H9 (cell line): ENCODE measurements around the gene TOMM22. TPM values are rescaled to one million over a fixed set of nuclear protein-coding genes. Genes with fewer than 3 reads are reported as not detected.

Source experiments
- DNase-seq: peaks from one replicate; pipeline ENCODE4 v3.0.0-alpha.2; 2017
- H2AFZ ChIP-seq: one replicate; pipeline ENCODE4 v1.6.1; 2013; ENCODE audit warnings: mild to moderate bottlenecking, low read length, control low read depth, moderate library complexity
- H2AK5ac ChIP-seq: 2 replicates; pipeline ENCODE4 v1.6.1; 2013; ENCODE audit warnings: low read length, control low read depth, mixed read lengths; ENCODE audit not compliant: insufficient read length
- H2BK120ac ChIP-seq: one replicate; pipeline ENCODE4 v1.6.1; 2013; ENCODE audit warnings: low read depth, mild to moderate bottlenecking, low read length, control low read depth, inconsistent platforms; ENCODE audit not compliant: poor library complexity, severe bottlenecking
- H2BK12ac ChIP-seq: 2 replicates; pipeline ENCODE4 v1.6.1; 2013; ENCODE audit warnings: low read length, control low read depth, mixed read lengths, low read depth; ENCODE audit not compliant: insufficient read length
- H2BK15ac ChIP-seq: 2 replicates; pipeline ENCODE4 v1.6.1; 2013; ENCODE audit warnings: low read depth, low read length, control low read depth
- H2BK20ac ChIP-seq: one replicate; pipeline ENCODE4 v1.6.1; 2013; ENCODE audit warnings: low read depth, mild to moderate bottlenecking, low read length, control low read depth, inconsistent platforms; ENCODE audit not compliant: poor library complexity, severe bottlenecking
- H2BK5ac ChIP-seq: 2 replicates; pipeline ENCODE4 v1.6.1; 2013; ENCODE audit warnings: low read length, control low read depth, mixed read lengths; ENCODE audit not compliant: insufficient read length
- H3K14ac ChIP-seq: 2 replicates; pipeline ENCODE4 v1.6.1; 2013; ENCODE audit warnings: low read length, control low read depth; ENCODE audit not compliant: insufficient read depth
- H3K18ac ChIP-seq: 2 replicates; pipeline ENCODE4 v1.6.1; 2013; ENCODE audit warnings: low read depth, mild to moderate bottlenecking, mixed read lengths, low read length, control low read depth; ENCODE audit not compliant: insufficient read length
- H3K23ac ChIP-seq: 2 replicates; pipeline ENCODE4 v1.6.1; 2013; ENCODE audit warnings: low read length, control low read depth, mixed read lengths, low read depth; ENCODE audit not compliant: insufficient read length
- H3K23me2 ChIP-seq: 2 replicates; pipeline ENCODE4 v1.6.1; 2013; ENCODE audit warnings: low read depth, mild to moderate bottlenecking, mixed read lengths, low read length, control low read depth; ENCODE audit not compliant: insufficient read length, poor library complexity, severe bottlenecking
- H3K27ac ChIP-seq: 2 replicates; pipeline ENCODE4 v1.5.1; 2013; ENCODE audit warnings: low read length, control low read depth, mixed read lengths, low read depth; ENCODE audit not compliant: insufficient read length
- H3K27me3 ChIP-seq: 2 replicates; pipeline ENCODE4 v1.6.1; 2013; ENCODE audit warnings: low read length, control low read depth, inconsistent platforms; ENCODE audit not compliant: insufficient read depth
- H3K4ac ChIP-seq: 2 replicates; pipeline ENCODE4 v1.6.1; 2013; ENCODE audit warnings: low read depth, mild to moderate bottlenecking, control low read depth, inconsistent platforms, low read length, moderate library complexity
- H3K4me1 ChIP-seq: 2 replicates; pipeline ENCODE4 v1.6.1; 2013; ENCODE audit warnings: low read length, control low read depth, inconsistent platforms; ENCODE audit not compliant: insufficient read depth
- H3K4me2 ChIP-seq: 2 replicates; pipeline ENCODE4 v1.6.1; 2013; ENCODE audit warnings: low read length, control low read depth, mixed read lengths; ENCODE audit not compliant: insufficient read length, insufficient read depth
- H3K56ac ChIP-seq: 2 replicates; pipeline ENCODE4 v1.6.1; 2013; ENCODE audit warnings: low read depth, mild to moderate bottlenecking, mixed read lengths, low read length, control low read depth; ENCODE audit not compliant: insufficient read length
- H3K79me1 ChIP-seq: 2 replicates; pipeline ENCODE4 v1.6.1; 2013; ENCODE audit warnings: low read depth, mild to moderate bottlenecking, moderate library complexity, low read length, control low read depth, inconsistent platforms; ENCODE audit not compliant: insufficient read depth, poor library complexity, severe bottlenecking
- H3K79me2 ChIP-seq: 2 replicates; pipeline ENCODE4 v1.6.1; 2013; ENCODE audit warnings: low read length, control low read depth, inconsistent platforms; ENCODE audit not compliant: insufficient read depth
- H3K9ac ChIP-seq: 2 replicates; pipeline ENCODE4 v1.6.1; 2013; ENCODE audit warnings: low read length, control low read depth, mixed read lengths; ENCODE audit not compliant: insufficient read length; ENCODE audit errors: extremely low read depth
- H3K9me3 ChIP-seq: one replicate; pipeline ENCODE4 v1.6.1; 2013; ENCODE audit warnings: low read depth, low read length, inconsistent platforms; ENCODE audit not compliant: control insufficient read depth
- H3T11ph ChIP-seq: one replicate; pipeline ENCODE4 v1.6.1; 2013; ENCODE audit warnings: mild to moderate bottlenecking, low read length, control low read depth, inconsistent platforms
- H4K20me1 ChIP-seq: one replicate; pipeline ENCODE4 v1.6.1; 2013; ENCODE audit not compliant: control insufficient read depth, insufficient read length, insufficient read depth
- H4K5ac ChIP-seq: 2 replicates; pipeline ENCODE4 v1.6.1; 2013; ENCODE audit warnings: low read depth, mild to moderate bottlenecking, mixed read lengths, low read length, control low read depth; ENCODE audit not compliant: insufficient read length
- H4K8ac ChIP-seq: replicated peaks from 2 replicates; pipeline ENCODE4 v1.6.1; 2013; ENCODE audit warnings: low read length, control low read depth, mixed read lengths, low read depth; ENCODE audit not compliant: insufficient read length
- H4K91ac ChIP-seq: 2 replicates; pipeline ENCODE4 v1.6.1; 2013; ENCODE audit warnings: low read depth, mild to moderate bottlenecking, moderate library complexity, mixed read lengths, low read length, control low read depth; ENCODE audit not compliant: insufficient read length
- H3K27ac Mint-ChIP-seq, 3 experiments: 2 replicates in 2 of 3; 3 replicates in 1 of 3; pipeline ENCODE4 v1.8.0; 2020 to 2021; ENCODE audit warnings: mixed read lengths in 3 of 3, mild to moderate bottlenecking in 1 of 3, moderate library complexity in 1 of 3
- H3K27me3 Mint-ChIP-seq: 2 replicates; pipeline ENCODE4 v1.8.0; 2021; ENCODE audit warnings: low read depth, mild to moderate bottlenecking, moderate library complexity, mixed read lengths
- H3K36me3 Mint-ChIP-seq, 3 experiments: 2 replicates in 2 of 3; 3 replicates in 1 of 3; pipeline ENCODE4 v1.8.0; 2020 to 2021; ENCODE audit warnings: low read depth in 3 of 3, mixed read lengths in 3 of 3; ENCODE audit not compliant: insufficient read depth in 1 of 3
- H3K4me1 Mint-ChIP-seq, 2 experiments: 2 replicates each; pipeline ENCODE4 v1.8.0; 2020; ENCODE audit warnings: mixed read lengths in 2 of 2
- H3K4me3 Mint-ChIP-seq, 2 experiments: 2 replicates in 1 of 2; 3 replicates in 1 of 2; pipeline ENCODE4 v1.8.0; 2020 to 2021; ENCODE audit warnings: mild to moderate bottlenecking in 2 of 2, mixed read lengths in 2 of 2, moderate library complexity in 1 of 2
- H3K9me3 Mint-ChIP-seq, 2 experiments: 2 replicates in 1 of 2; 3 replicates in 1 of 2; pipeline ENCODE4 v1.8.0; 2020; ENCODE audit warnings: mild to moderate bottlenecking in 2 of 2, mixed read lengths in 2 of 2, moderate library complexity in 1 of 2
- CTCF ChIP-seq: fragments of 200-600 bp; sonication (generic); conservative IDR thresholded peaks from 3 replicates; pipeline ENCODE4 v1.8.0; 2021; ENCODE audit warnings: antibody characterized with exemption, mild to moderate bottlenecking
- WGBS: extraction: QIAGEN DNeasy Blood & Tissue Kit; methylation state at CpG from one replicate; pipeline ENCODE4 v1.1.7; 2013; ENCODE audit warnings: missing lambda C conversion rate, low lambda C conversion rate, mixed read lengths; ENCODE audit not compliant: insufficient read length; ENCODE audit errors: extremely low coverage; 5-methylcytosine and 5-hydroxymethylcytosine counted together
- total RNA-seq: library from RNA; stranded (reverse); gene quantifications from 2 replicates; pipeline ENCODE4 v1.2.1, GENCODE V29; 2021

Gene TOMM22
- total RNA-seq, 1 experiment from 2014 or later: 128 TPM

GRCh38 chr22:38674888-38675287, 6.9 kb upstream of the TOMM22 start:
- H3K56ac ChIP-seq: no peak overlapping the region
- no peak overlapping the region for H2BK5ac ChIP-seq
- DNase-seq: no peak
- Mint-ChIP-seq H3K36me3 (peaks cover 13 to 26% (median 22%) of the 10 kb centered on the region in 3 experiments; a peak in 6 of 7 replicates), H3K4me3 (no peak overlapping the region), H3K27me3 (no peaks in the 10 kb centered on the region), H3K9me3 (no peaks in the 10 kb centered on the region), H3K4me1 (no peaks in the 10 kb centered on the region), H3K27ac (no peak overlapping the region)
- TF ChIP-seq CTCF: no peak
- H2BK20ac ChIP-seq: no peak overlapping the region
- no peaks in the 10 kb centered on the region for H3K27me3 ChIP-seq
- H3K23me2 ChIP-seq: no peaks in the 10 kb centered on the region
- no peak overlapping the region for H3K27ac ChIP-seq
- no peak overlapping the region for H3K4ac ChIP-seq
- no peaks in the 10 kb centered on the region for H3K79me2 ChIP-seq
- H2BK120ac ChIP-seq: no peak overlapping the region
- H3K14ac ChIP-seq: no peak overlapping the region
- H4K20me1 ChIP-seq: no peaks in the 10 kb centered on the region
- no peaks in the 10 kb centered on the region for H3K79me1 ChIP-seq
- H2AFZ ChIP-seq: no peak overlapping the region
- no peak overlapping the region for H3K18ac ChIP-seq
- no peak overlapping the region for H4K8ac ChIP-seq
- no peak overlapping the region for H4K5ac ChIP-seq
- no peak overlapping the region for H2BK15ac ChIP-seq
- no peak overlapping the region for H3T11ph ChIP-seq
- no peak overlapping the region for H3K23ac ChIP-seq
- no peak overlapping the region for H3K9ac ChIP-seq
- WGBS: no CpG with 5 or more reads among the region's 5 CpGs
- H4K91ac ChIP-seq: no peak overlapping the region
- H3K4me2 ChIP-seq: no peak overlapping the region
- no peaks in the 10 kb centered on the region for H3K4me1 ChIP-seq
- H2BK12ac ChIP-seq: no peak overlapping the region
- H2AK5ac ChIP-seq: no peak overlapping the region
- H3K9me3 ChIP-seq: no peaks in the 10 kb centered on the region
